Neural cell (in vitro differentiated cells): ENCODE measurements around the gene MYO1D. TPM values are rescaled to one million over a fixed set of nuclear protein-coding genes. Genes with fewer than 3 reads are reported as not detected.

Experiments
- H2AFZ ChIP-seq: fragments of 200-600, 300-800 bp; sonication (generic), shearing (Covaris generic); 2 replicates; pipeline ENCODE4 v1.6.0; 2014; ENCODE audit warnings: low read depth, mild to moderate bottlenecking, antibody characterized with exemption, low read length, moderate library complexity
- H3F3A ChIP-seq: fragments of 200-600 bp; shearing (Covaris generic); 2 replicates; pipeline ENCODE4 v1.6.1; 2016; ENCODE audit warnings: mild to moderate bottlenecking, moderate library complexity, mixed read lengths, antibody characterized with exemption, low read length; ENCODE audit not compliant: insufficient read depth, poor library complexity, severe bottlenecking
- H3K27ac ChIP-seq: fragments of 200-600, 300-800 bp; sonication (generic), shearing (Covaris generic); 2 replicates; pipeline ENCODE4 v1.5.1; 2014; ENCODE audit warnings: mild to moderate bottlenecking, low read length, moderate library complexity
- H3K27me3 ChIP-seq: fragments of 300-800, 200-600 bp; sonication (generic), shearing (Covaris generic); 2 replicates; pipeline ENCODE4 v1.6.0; 2014; ENCODE audit warnings: mild to moderate bottlenecking, low read depth, low read length, moderate library complexity; ENCODE audit not compliant: insufficient read depth
- H3K36me3 ChIP-seq: fragments of 300-800, 200-600 bp; sonication (generic), shearing (Covaris generic); 2 replicates; pipeline ENCODE4 v1.5.1; 2014; ENCODE audit warnings: mild to moderate bottlenecking, antibody characterized with exemption, low read length, moderate library complexity; ENCODE audit not compliant: insufficient read depth
- H3K4me2 ChIP-seq: fragments of 300-800, 200-600 bp; sonication (generic), shearing (Covaris generic); 2 replicates; pipeline ENCODE4 v1.6.0; 2014; ENCODE audit warnings: mild to moderate bottlenecking, low read length
- H3K4me3 ChIP-seq: fragments of 300-800, 200-600 bp; sonication (generic), shearing (Covaris generic); 2 replicates; pipeline ENCODE4 v1.5.1; 2014; ENCODE audit warnings: mild to moderate bottlenecking, low read length, moderate library complexity
- H3K79me2 ChIP-seq: fragments of 200-600 bp; shearing (Covaris generic); replicated peaks from 2 replicates; pipeline ENCODE4 v1.6.0; 2014; ENCODE audit warnings: mild to moderate bottlenecking, low read length, moderate library complexity; ENCODE audit not compliant: insufficient read depth
- H3K9ac ChIP-seq: fragments of 300-800, 200-600 bp; sonication (generic), shearing (Covaris generic); 2 replicates; pipeline ENCODE4 v1.6.1; 2016; ENCODE audit warnings: mild to moderate bottlenecking, low read length, mixed read lengths
- H3K9me2 ChIP-seq: fragments of 200-600 bp; shearing (Covaris generic); 2 replicates; pipeline ENCODE4 v1.6.1; 2016; ENCODE audit warnings: mild to moderate bottlenecking, low read length, mixed read lengths; ENCODE audit not compliant: insufficient read depth
- H3K9me3 ChIP-seq: fragments of 200-600, 300-800 bp; sonication (generic), shearing (Covaris generic); 2 replicates; pipeline ENCODE4 v1.6.1; 2016; ENCODE audit warnings: mild to moderate bottlenecking, mixed run types, low read length, moderate library complexity, mixed read lengths
- H4K20me1 ChIP-seq: fragments of 200-600 bp; shearing (Covaris generic); 2 replicates; pipeline ENCODE4 v1.6.1; 2016; ENCODE audit warnings: mild to moderate bottlenecking, mixed run types; ENCODE audit not compliant: insufficient read depth
- EP300 ChIP-seq: fragments of 450-650 bp; conservative IDR thresholded peaks from 2 replicates; pipeline ENCODE4 v1.6.1; 2014; ENCODE audit warnings: antibody characterized with exemption, mild to moderate bottlenecking, moderate library complexity; ENCODE audit not compliant: poor library complexity, severe bottlenecking
- EZH2 ChIP-seq: fragments of 200-600, 300-800 bp; shearing (Covaris generic), sonication (generic); IDR thresholded peaks from 2 replicates; pipeline ENCODE4 v1.6.1; 2014; ENCODE audit warnings: antibody characterized with exemption, low read length, borderline replicate concordance, mild to moderate bottlenecking; ENCODE audit not compliant: insufficient read depth, poor library complexity, severe bottlenecking
- MXI1 ChIP-seq: fragments of 450-650 bp; conservative IDR thresholded peaks from 2 replicates; pipeline ENCODE4 v1.6.1; 2014; ENCODE audit warnings: antibody characterized with exemption, mild to moderate bottlenecking; ENCODE audit not compliant: poor library complexity, severe bottlenecking
- POLR2AphosphoS5 ChIP-seq: IDR thresholded peaks from 2 replicates; pipeline ENCODE4 v1.6.1; 2012
- RAD21 ChIP-seq: fragments of 450-650 bp; conservative IDR thresholded peaks from 2 replicates; pipeline ENCODE4 v1.6.1; 2014; ENCODE audit warnings: antibody characterized with exemption, mild to moderate bottlenecking, moderate library complexity
- REST ChIP-seq: IDR thresholded peaks from 2 replicates; pipeline ENCODE4 v1.6.1; 2012; ENCODE audit warnings: borderline replicate concordance
- SMC3 ChIP-seq: fragments of 450-650 bp; conservative IDR thresholded peaks from 2 replicates; pipeline ENCODE4 v1.6.1; 2014; ENCODE audit warnings: antibody characterized with exemption, mild to moderate bottlenecking, moderate library complexity; ENCODE audit not compliant: poor library complexity
- TAF1 ChIP-seq: IDR thresholded peaks from 2 replicates; pipeline ENCODE4 v1.6.1; 2012; ENCODE audit warnings: low read depth
- polyA plus RNA-seq: library from polyadenylated mRNA; depleted of rRNA; stranded (reverse); fragments of >200 nt; gene quantifications from 2 replicates; pipeline ENCODE4 v1.2.3, GENCODE V29; 2014
- TF ChIP-seq, protein P1 (sequence below): fragments of 450-650 bp; IDR thresholded peaks from 2 replicates; pipeline ENCODE4 v1.5.1; 2014; ENCODE audit warnings: antibody characterized with exemption, mild to moderate bottlenecking, moderate library complexity; ENCODE audit not compliant: poor library complexity, severe bottlenecking

MYO1D gene
- polyA plus RNA-seq, 1 donor from 2014 or later: 10.7 TPM

DNA sequence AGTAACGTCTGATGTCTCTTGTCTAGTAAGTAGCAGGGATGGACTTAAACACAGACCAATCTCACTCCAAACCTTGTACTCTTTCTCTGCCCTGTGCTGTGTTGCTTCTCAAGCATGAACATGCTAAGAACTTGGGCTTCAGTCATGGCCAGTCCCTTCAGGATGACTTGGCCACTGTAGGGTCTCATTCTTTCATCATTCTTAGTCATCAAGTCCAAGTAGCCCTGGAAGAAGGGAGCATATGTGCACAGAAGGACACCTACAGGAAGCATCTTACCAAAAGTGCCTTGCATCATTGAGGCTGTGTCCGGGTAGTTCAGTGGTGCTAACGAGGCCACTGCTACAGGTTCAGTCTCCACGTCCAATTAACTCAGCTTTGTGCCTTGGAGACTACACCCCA, 309.4 kb downstream of the MYO1D start:
- no peaks in the 10 kb centered on the region for H3F3A ChIP-seq
- H4K20me1 ChIP-seq: no peaks in the 10 kb centered on the region
- H3K9me2 ChIP-seq: no peaks in the 10 kb centered on the region
- H3K4me2 ChIP-seq: no peak overlapping the region
- no peaks in the 10 kb centered on the region for H3K79me2 ChIP-seq
- H2AFZ ChIP-seq: no peak overlapping the region
- H3K27ac ChIP-seq: no peak overlapping the region
- no peak overlapping the region for H3K4me3 ChIP-seq
- no peaks in the 10 kb centered on the region for H3K9me3 ChIP-seq
- TF ChIP-seq RAD21 (no peak), SMC3 (no peak), REST (no peak), POLR2AphosphoS5 (no peak), TAF1 (no peak), EP300 (no peak), MXI1 (no peak), EZH2 (no peak)
- TF ChIP-seq, protein P1, sequence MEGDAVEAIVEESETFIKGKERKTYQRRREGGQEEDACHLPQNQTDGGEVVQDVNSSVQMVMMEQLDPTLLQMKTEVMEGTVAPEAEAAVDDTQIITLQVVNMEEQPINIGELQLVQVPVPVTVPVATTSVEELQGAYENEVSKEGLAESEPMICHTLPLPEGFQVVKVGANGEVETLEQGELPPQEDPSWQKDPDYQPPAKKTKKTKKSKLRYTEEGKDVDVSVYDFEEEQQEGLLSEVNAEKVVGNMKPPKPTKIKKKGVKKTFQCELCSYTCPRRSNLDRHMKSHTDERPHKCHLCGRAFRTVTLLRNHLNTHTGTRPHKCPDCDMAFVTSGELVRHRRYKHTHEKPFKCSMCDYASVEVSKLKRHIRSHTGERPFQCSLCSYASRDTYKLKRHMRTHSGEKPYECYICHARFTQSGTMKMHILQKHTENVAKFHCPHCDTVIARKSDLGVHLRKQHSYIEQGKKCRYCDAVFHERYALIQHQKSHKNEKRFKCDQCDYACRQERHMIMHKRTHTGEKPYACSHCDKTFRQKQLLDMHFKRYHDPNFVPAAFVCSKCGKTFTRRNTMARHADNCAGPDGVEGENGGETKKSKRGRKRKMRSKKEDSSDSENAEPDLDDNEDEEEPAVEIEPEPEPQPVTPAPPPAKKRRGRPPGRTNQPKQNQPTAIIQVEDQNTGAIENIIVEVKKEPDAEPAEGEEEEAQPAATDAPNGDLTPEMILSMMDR: no peak
- no peaks in the 10 kb centered on the region for H3K27me3 ChIP-seq
- no peaks in the 10 kb centered on the region for H3K36me3 ChIP-seq
- H3K9ac ChIP-seq: no peak overlapping the region

GRCh38 chr17:32567086-32567485, 309.8 kb downstream of the MYO1D start:
- H3K27me3 ChIP-seq: no peaks in the 10 kb centered on the region
- H3K79me2 ChIP-seq: no peaks in the 10 kb centered on the region
- no peak overlapping the region for H3K9ac ChIP-seq
- no peak overlapping the region for H3K4me2 ChIP-seq
- H3K36me3 ChIP-seq: no peaks in the 10 kb centered on the region
- H3F3A ChIP-seq: no peaks in the 10 kb centered on the region
- no peaks in the 10 kb centered on the region for H4K20me1 ChIP-seq
- no peak overlapping the region for H2AFZ ChIP-seq
- no peak overlapping the region for H3K27ac ChIP-seq
- no peaks in the 10 kb centered on the region for H3K9me3 ChIP-seq
- TF ChIP-seq EZH2 (no peak), POLR2AphosphoS5 (no peak), RAD21 (no peak), REST (no peak), SMC3 (no peak), TAF1 (no peak), MXI1 (no peak), EP300 (no peak)
- TF ChIP-seq, protein P1: no peak
- H3K9me2 ChIP-seq: no peaks in the 10 kb centered on the region
- H3K4me3 ChIP-seq: no peak overlapping the region
